ENCODE data around the gene SH3D21. TPM values are rescaled to one million over a fixed set of nuclear protein-coding genes. Genes with fewer than 3 reads are reported as not detected.

The SH3D21 gene
- total RNA-seq, 4 donors from 2014 or later, result 12.7 to 143 (median 15.9) TPM

- H3K9me3 ChIP-seq, result no peaks in the 10 kb centered on the region
- TF ChIP-seq POLR2AphosphoS5 (IDR thresholded peaks at IDR 0.05), result no peak
- TF ChIP-seq CTCF (IDR thresholded peaks at IDR 0.05), result no peak
- no peak for TF ChIP-seq EP300 (IDR thresholded peaks at IDR 0.05; ENCODE audit: low read depth)
- TF ChIP-seq POLR2A (IDR thresholded peaks at IDR 0.05), result no peak
- H3K4me1 ChIP-seq, result peaks cover 0 to 8% (median 5%) of the 10 kb centered on the region in 4 donors
- no peaks in the 10 kb centered on the region for H3K36me3 ChIP-seq
- WGBS, 2 donors (ENCODE audit: low coverage in 1 of 2), result 92 to 95% methylated on average over 15 of the region's 15 CpGs
- DNase-seq, result no peak
- in situ Hi-C loops (cut with MboI; ENCODE audit: low pct_ligation_motif_present in 1 of 4, low pct_unique_long_range_greater_than_20kb in 1 of 4, low sequenced_read_pairs in 3 of 4), result loop anchor here in 1 of 4 donors (5.0 kb wide), 1 partner anchor 91 kb away; no protein-coding TSS in a partner anchor
- peaks cover under 1% of the 10 kb centered on the region for H3K27me3 ChIP-seq
- H3K4me3 ChIP-seq, result no peak overlapping the region
- no peak overlapping the region for H3K27ac ChIP-seq
- intact Hi-C loops (cut with DNase I; ENCODE audit: low total_unique reads), result no loop called here
These were observed 24.8 kb downstream of the SH3D21 start for GRCh38 chr1:36330940-36331339.

GRCh38 chr1:36337830-36338229, 31.7 kb downstream of the SH3D21 start:
- WGBS, 2 donors (ENCODE audit: low coverage in 1 of 2), result 75 to 81% methylated on average over 3 to 6 of the region's 6 CpGs
- no peak for TF ChIP-seq POLR2A (IDR thresholded peaks at IDR 0.05)
- no peak for TF ChIP-seq POLR2AphosphoS5 (IDR thresholded peaks at IDR 0.05)
- in situ Hi-C loops (cut with MboI; ENCODE audit: low pct_ligation_motif_present in 1 of 4, low pct_unique_long_range_greater_than_20kb in 1 of 4, low sequenced_read_pairs in 3 of 4), result loop anchor here in 2 of 4 donors (5.0 kb wide), 1 partner anchor 84 kb away; no protein-coding TSS in a partner anchor
- Histone ChIP-seq H3K9me3 (no peaks in the 10 kb centered on the region), H3K4me3 (no peak overlapping the region), H3K27ac (no peak overlapping the region), H3K27me3 (no peaks in the 10 kb centered on the region), H3K36me3 (peaks cover 0 to 11% (median 0%) of the 10 kb centered on the region in 4 donors), H3K4me1 (no peaks in the 10 kb centered on the region)
- DNase-seq, result no peak
- intact Hi-C loops (cut with DNase I; ENCODE audit: low total_unique reads), result no loop called here

GRCh38 chr1:36339215-36339614, 33.0 kb downstream of the SH3D21 start:
- WGBS, 2 donors (ENCODE audit: low coverage in 1 of 2), result 83% methylated on average over 7 of the region's 7 CpGs; no CpG with 5 or more reads in 1 of the 2 donors
- TF ChIP-seq POLR2A (IDR thresholded peaks at IDR 0.05) (no peak), POLR2AphosphoS5 (IDR thresholded peaks at IDR 0.05) (no peak), EP300 (IDR thresholded peaks at IDR 0.05; ENCODE audit: low read depth) (no peak), CTCF (IDR thresholded peaks at IDR 0.05) (no peak)
- Histone ChIP-seq H3K27ac (no peak overlapping the region), H3K4me1 (peaks cover 0 to 2% (median 0%) of the 10 kb centered on the region in 4 donors), H3K27me3 (no peaks in the 10 kb centered on the region), H3K36me3 (peaks cover 0 to 11% (median 0%) of the 10 kb centered on the region in 4 donors), H3K9me3 (no peaks in the 10 kb centered on the region), H3K4me3 (no peak overlapping the region)
- intact Hi-C loops (cut with DNase I; ENCODE audit: low total_unique reads) (no loop called here), in situ Hi-C loops (cut with MboI; ENCODE audit: low pct_ligation_motif_present in 1 of 4, low pct_unique_long_range_greater_than_20kb in 1 of 4, low sequenced_read_pairs in 3 of 4) (loop anchor here in 2 of 4 donors (5.0 kb wide), 1 partner anchor 83 kb away; no protein-coding TSS in a partner anchor)
- no peak for DNase-seq

GRCh38 chr1:36339615-36340014, 33.4 kb downstream of the SH3D21 start:
- Histone ChIP-seq H3K4me3 (no peak overlapping the region), H3K27me3 (no peaks in the 10 kb centered on the region), H3K9me3 (no peaks in the 10 kb centered on the region), H3K36me3 (peaks cover 0 to 11% (median 0%) of the 10 kb centered on the region in 4 donors), H3K4me1 (peaks cover 0 to 2% (median 0%) of the 10 kb centered on the region in 4 donors), H3K27ac (no peak overlapping the region)
- TF ChIP-seq POLR2AphosphoS5 (IDR thresholded peaks at IDR 0.05) (no peak), CTCF (IDR thresholded peaks at IDR 0.05) (no peak), EP300 (IDR thresholded peaks at IDR 0.05; ENCODE audit: low read depth) (no peak), POLR2A (IDR thresholded peaks at IDR 0.05) (no peak)
- in situ Hi-C loops (cut with MboI; ENCODE audit: low pct_ligation_motif_present in 1 of 4, low pct_unique_long_range_greater_than_20kb in 1 of 4, low sequenced_read_pairs in 3 of 4) (loop anchor here in 2 of 4 donors (5.0 kb wide), 1 partner anchor 83 kb away; no protein-coding TSS in a partner anchor), intact Hi-C loops (cut with DNase I; ENCODE audit: low total_unique reads) (no loop called here)
- DNase-seq, result no peak
- 88% methylated on average over 9 of the region's 9 CpGs; no CpG with 5 or more reads in 1 of the 2 donors for WGBS, 2 donors (ENCODE audit: low coverage in 1 of 2)

Measured in transverse colon (tissue), 4 donors.